A673 (cell line): ENCODE data around the gene JSRP1.

ENCODE experiments used
- CTCF ChIP-seq: fragments of 300-800, 200-600 bp; sonication (generic); conservative IDR thresholded peaks from 2 replicates; pipeline ENCODE4 v1.5.1; 2017; ENCODE audit warnings: low read depth, mild to moderate bottlenecking, antibody characterized with exemption, low read length, moderate library complexity, mixed read lengths
- EZH2 ChIP-seq: fragments of 200-600 bp; sonication (generic); IDR thresholded peaks from 2 replicates; pipeline ENCODE4 v1.6.1; 2017; ENCODE audit warnings: borderline replicate concordance, low read depth, mild to moderate bottlenecking, mixed read lengths, antibody characterized with exemption, low read length; ENCODE audit not compliant: poor library complexity, severe bottlenecking

- TF ChIP-seq CTCF, result no peak
- TF ChIP-seq EZH2, result no peak
Measured at GRCh38 chr19:2221250-2221831, 34.9 kb downstream of the JSRP1 start.
